Measurements from ENCODE around the gene GFI1B.

- TF ChIP-seq KDM5A (IDR thresholded peaks at IDR 0.05; ENCODE audit: borderline replicate concordance, low read length) (no peak), ZBTB21 (CRISPR knock-in tag; IDR thresholded peaks at IDR 0.05) (no peak), EP300 (IDR thresholded peaks at IDR 0.05; ENCODE audit: low read depth in 2 of 2, low read length in 2 of 2) (no peak), EP300 (CRISPR knock-in tag; IDR thresholded peaks at IDR 0.05; ENCODE audit: borderline replicate concordance) (no peak), RAD21 (CRISPR knock-in tag; IDR thresholded peaks at IDR 0.05) (no peak)
These were observed 29.9 kb upstream of the GFI1B start for GRCh38 chr9:132948482-132949050.

All from HepG2 (cell line).